ENCODE results near the gene ERVW-1. TPM values are rescaled to one million over a fixed set of nuclear protein-coding genes. Genes with fewer than 3 reads are reported as not detected.

ERVW-1 gene
- total RNA-seq, 2 experiments from 2014 or later = not detected

- Mint-ChIP-seq H3K4me3 (no peak overlapping the region), H3K36me3 (no peaks in the 10 kb centered on the region), H3K4me1 (no peaks in the 10 kb centered on the region), H3K27ac (no peak overlapping the region), H3K9me3 (ENCODE audit: low read depth) (no peaks in the 10 kb centered on the region), H3K27me3 (peaks cover 5% of the 10 kb centered on the region)
- DNase-seq (no peak), ATAC-seq (no peak)
- CTCF ChIA-PET = interaction anchor here (0.8 kb wide), 1 partner anchor 11 kb away, joined by 3 read pairs; the partner anchor contains the start of gene GATAD1
Measured at GRCh38 chr7:92435542-92435941, 42.2 kb downstream of the ERVW-1 start.

GRCh38 chr7:92433019-92433418, 44.7 kb downstream of the ERVW-1 start:
- CTCF ChIA-PET = no interaction called here
- no peak for DNase-seq
- Mint-ChIP-seq H3K9me3 (ENCODE audit: low read depth) (no peaks in the 10 kb centered on the region), H3K4me1 (peaks cover 8% of the 10 kb centered on the region), H3K36me3 (no peaks in the 10 kb centered on the region), H3K27me3 (peaks cover 2% of the 10 kb centered on the region), H3K4me3 (no peak overlapping the region), H3K27ac (no peak overlapping the region)
- ATAC-seq = no peak

GRCh38 chr7:92432299-92432946, 45.3 kb downstream of the ERVW-1 start:
- DNase-seq = no peak
- ATAC-seq = no peak
- Mint-ChIP-seq H3K4me1 (peaks cover 8% of the 10 kb centered on the region), H3K27ac (no peak overlapping the region), H3K9me3 (ENCODE audit: low read depth) (no peaks in the 10 kb centered on the region), H3K36me3 (no peaks in the 10 kb centered on the region), H3K4me3 (no peak overlapping the region), H3K27me3 (no peaks in the 10 kb centered on the region)
- CTCF ChIA-PET = no interaction called here

DNA sequence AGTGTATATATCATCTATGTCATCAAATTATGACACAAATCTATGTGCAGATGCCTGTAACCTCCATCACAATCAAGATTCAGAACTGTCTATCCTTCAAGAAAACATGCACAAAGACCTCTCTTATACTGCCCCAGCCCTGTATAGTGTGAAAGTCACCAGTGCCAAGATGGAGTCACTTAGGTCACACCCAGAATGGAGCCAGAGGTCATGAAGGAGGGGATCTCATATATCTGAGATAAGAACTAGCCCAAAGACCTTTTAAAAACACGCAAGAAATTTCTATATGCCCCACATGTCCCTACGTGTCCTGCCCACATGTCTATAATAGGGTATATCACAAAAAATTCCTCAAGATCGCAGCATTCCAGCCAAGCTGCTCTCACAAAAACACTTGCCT, 50.6 kb downstream of the ERVW-1 start:
- no peak for ATAC-seq
- Mint-ChIP-seq H3K27ac (no peak overlapping the region), H3K4me1 (peaks cover 30% of the 10 kb centered on the region), H3K27me3 (peaks cover 12% of the 10 kb centered on the region), H3K36me3 (no peaks in the 10 kb centered on the region), H3K9me3 (ENCODE audit: low read depth) (no peaks in the 10 kb centered on the region), H3K4me3 (no peak overlapping the region)
- CTCF ChIA-PET = interaction anchor here (0.8 to 11.9 kb wide), 2 partner anchors 20 to 596 kb away, joined by 3 to 109 read pairs; partner anchors contain the start of gene GATAD1
- no peak for DNase-seq

DNA sequence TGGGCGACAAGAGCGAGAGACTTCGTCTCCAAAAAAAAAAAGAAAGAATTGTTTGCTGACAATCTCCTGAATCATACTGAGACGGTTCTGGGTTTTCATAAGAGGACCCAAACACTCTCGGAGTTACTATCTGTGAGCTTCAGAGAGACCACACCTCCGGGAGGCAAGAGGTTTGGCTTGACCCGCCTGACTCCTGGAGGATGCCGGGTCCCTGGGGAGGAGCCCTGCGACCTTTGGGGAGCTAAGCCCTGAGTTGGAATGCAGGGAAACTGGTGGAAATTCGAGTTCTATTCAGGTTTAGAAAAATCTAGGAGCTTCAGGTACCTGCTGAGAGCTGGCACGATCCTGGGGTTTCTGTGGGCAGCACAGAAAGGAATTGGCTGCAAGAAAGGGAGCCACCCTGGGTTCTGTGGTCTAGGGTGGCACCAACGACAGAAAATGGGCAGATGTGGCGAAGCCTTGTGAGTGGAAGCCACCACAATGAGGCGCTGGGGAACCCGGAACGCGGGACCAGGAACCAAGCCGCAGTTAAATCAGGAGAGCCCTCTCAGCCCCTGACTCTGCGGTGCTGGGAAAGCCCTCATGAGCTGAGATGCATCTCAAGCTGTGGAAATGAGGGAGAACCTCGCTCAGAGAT, 52.3 kb downstream of the ERVW-1 start:
- ATAC-seq = no peak

DNA sequence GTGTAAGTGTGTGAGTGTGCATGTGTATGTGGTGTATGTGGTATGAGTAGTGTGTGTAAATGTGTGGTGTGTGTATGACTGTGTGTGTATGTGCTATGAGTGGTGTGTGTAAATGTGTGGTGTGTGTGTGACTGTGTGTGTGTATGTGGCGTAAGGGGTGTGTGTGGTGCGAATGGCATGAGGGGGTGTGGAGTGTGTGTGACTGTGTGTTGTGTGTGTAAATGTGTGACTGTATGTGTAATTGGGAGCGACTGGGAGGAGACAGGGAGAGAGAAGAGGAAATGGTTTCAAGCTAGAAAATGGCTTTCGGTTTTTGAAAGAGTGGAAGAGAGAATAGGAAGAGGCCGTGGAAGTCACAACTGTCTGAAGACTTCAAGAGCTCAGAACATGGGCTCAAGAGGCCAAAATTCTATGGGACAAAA, 54.0 kb downstream of the ERVW-1 start:
- H3K27ac Mint-ChIP-seq = no peak overlapping the region

More for the DNA sequence above, 52.3 kb downstream of the ERVW-1 start:
- peak overlapping the region; percentile 74 for H3K4me3 Mint-ChIP-seq
- H3K9me3 Mint-ChIP-seq (ENCODE audit: low read depth) = no peaks in the 10 kb centered on the region
- H3K27me3 Mint-ChIP-seq = peaks cover 12% of the 10 kb centered on the region
- CTCF ChIA-PET = interaction anchor here (0.7 to 11.9 kb wide), 4 partner anchors 9 to 469 kb away, joined by 3 to 109 read pairs (median 4); partner anchors contain the start of gene GATAD1
- H3K36me3 Mint-ChIP-seq = no peaks in the 10 kb centered on the region
- no peak for DNase-seq
- H3K27ac Mint-ChIP-seq = no peak overlapping the region
- H3K4me1 Mint-ChIP-seq = peaks cover 40% of the 10 kb centered on the region

GRCh38 chr7:92422926-92423325, 54.8 kb downstream of the ERVW-1 start:
- Mint-ChIP-seq H3K9me3 (ENCODE audit: low read depth) (no peaks in the 10 kb centered on the region), H3K4me3 (no peak overlapping the region), H3K4me1 (peaks cover 32% of the 10 kb centered on the region), H3K36me3 (no peaks in the 10 kb centered on the region), H3K27me3 (peaks cover 12% of the 10 kb centered on the region), H3K27ac (no peak overlapping the region)
- no peak for DNase-seq
- CTCF ChIA-PET = interaction anchor here (1.7 to 11.9 kb wide), 3 partner anchors 10 to 24 kb away, joined by 4 to 109 read pairs (median 13); partner anchors contain the start of gene GATAD1
- ATAC-seq = no peak

More for the DNA sequence above, 54.0 kb downstream of the ERVW-1 start:
- CTCF ChIA-PET = interaction anchor here (0.8 to 11.9 kb wide), 16 partner anchors 8 to 543 kb away, joined by 3 to 109 read pairs (median 4); partner anchors contain the start of genes ANKIB1, GATAD1, LRRD1 and MTERF1
- Mint-ChIP-seq H3K4me3 (peak overlapping the region; percentile 38), H3K4me1 (peaks cover 34% of the 10 kb centered on the region), H3K27me3 (peaks cover 12% of the 10 kb centered on the region), H3K9me3 (ENCODE audit: low read depth) (no peaks in the 10 kb centered on the region), H3K36me3 (no peaks in the 10 kb centered on the region)
- DNase-seq (no peak), ATAC-seq (no peak)

GRCh38 chr7:92421676-92422435, 55.9 kb downstream of the ERVW-1 start:
- Mint-ChIP-seq H3K4me3 (no peak overlapping the region), H3K36me3 (no peaks in the 10 kb centered on the region), H3K4me1 (peaks cover 32% of the 10 kb centered on the region), H3K9me3 (ENCODE audit: low read depth) (no peaks in the 10 kb centered on the region), H3K27me3 (peaks cover 9% of the 10 kb centered on the region), H3K27ac (no peak overlapping the region)
- ATAC-seq = no peak
- DNase-seq = no peak
- CTCF ChIA-PET = interaction anchor here (2.6 to 11.9 kb wide), 2 partner anchors 9 to 25 kb away, joined by 13 to 109 read pairs; partner anchors contain the start of gene GATAD1

Other genes with a start within 250 kb of the ERVW-1 start
- gene KRIT1, start 232.0 kb downstream of the ERVW-1 start, total RNA-seq = 10 to 100 TPM; 45.4 to 46.4 TPM
- 10 to 100 TPM; 55.2 to 73.3 TPM for gene ANKIB1, start 232.0 kb downstream of the ERVW-1 start, total RNA-seq
- gene GATAD1, start 30.5 kb downstream of the ERVW-1 start, total RNA-seq = 10 to 100 TPM; 18.3 to 21.0 TPM
- 10 to 100 TPM; 16.8 to 18.4 TPM for gene PEX1, start 50.6 kb upstream of the ERVW-1 start, total RNA-seq
- gene RBM48, start 50.8 kb upstream of the ERVW-1 start, total RNA-seq = 10 to 100 TPM; 18.5 to 19.0 TPM
- 10 to 100 TPM; 30.8 to 35.9 TPM for gene FAM133B, start 112.4 kb upstream of the ERVW-1 start, total RNA-seq